Eye (tissue), 1 donor: ENCODE measurements around the gene ACVR1.

Source experiments
- DNase-seq: peaks from one replicate; pipeline ENCODE4 v3.0.0-alpha.2; 2015

The ACVR1 gene

DNA sequence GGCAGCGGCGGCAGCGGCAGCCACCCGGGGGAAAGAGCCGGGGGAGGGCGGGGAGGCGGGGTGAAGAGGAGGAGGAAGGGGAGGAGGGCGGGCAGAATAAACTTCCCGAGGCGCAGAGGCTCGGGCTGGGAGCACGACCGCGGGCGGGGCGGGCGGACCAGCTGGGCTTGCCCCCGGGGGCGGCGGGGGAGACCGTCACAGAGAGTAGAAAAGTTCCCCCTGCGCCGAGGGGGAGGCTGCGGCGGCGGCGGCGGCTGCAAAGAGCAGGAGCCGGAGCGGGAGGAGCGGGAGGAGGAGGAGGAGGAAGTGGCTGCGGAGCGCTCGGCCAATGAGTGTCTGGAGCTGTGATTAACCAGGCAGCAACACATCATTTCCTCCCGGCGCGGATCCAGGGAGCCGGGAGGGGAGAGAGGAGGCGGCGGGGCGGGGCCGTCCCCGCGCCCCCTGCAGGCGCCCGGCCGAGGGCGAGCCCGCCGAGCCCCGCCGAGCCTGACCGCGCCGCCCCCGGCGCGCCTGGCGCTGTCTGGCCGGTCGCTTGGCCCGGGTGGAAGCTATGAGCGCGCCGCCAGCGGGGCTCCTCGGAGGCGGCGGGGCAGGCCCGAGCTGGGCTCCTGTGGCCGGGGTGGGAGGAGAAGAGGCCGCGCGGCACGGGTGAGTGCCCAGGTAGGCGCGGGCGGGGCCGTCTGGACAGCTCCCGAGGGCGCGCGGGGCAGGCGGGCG is at the start of gene ACVR1:
TSS of gene ACVR1 (minus strand) at position 265 of the 720 bp plus-strand sequence. CDS start 76,837 bp downstream, outside the sequence.
- peak; percentile 98 for DNase-seq

DNA sequence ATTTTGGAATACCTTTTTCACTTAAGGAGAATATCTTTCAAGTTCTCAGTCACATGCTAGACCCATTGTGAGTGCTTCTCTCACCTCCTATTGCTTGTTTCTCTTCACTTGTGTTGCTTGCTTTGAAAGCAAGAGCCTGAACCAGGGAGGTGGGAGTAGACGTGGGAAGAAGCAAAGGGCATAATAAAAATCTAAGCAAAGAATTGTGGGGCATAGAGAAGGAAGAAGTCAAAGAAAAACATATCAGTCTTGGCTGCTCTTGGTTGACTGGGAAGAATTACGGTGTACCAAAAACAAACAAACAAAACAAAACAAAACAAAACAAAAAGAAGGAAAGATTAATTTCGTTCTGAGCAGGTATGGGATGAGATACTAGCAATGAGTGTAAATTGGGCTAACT is 48.9 kb upstream of the ACVR1 start:
- no peak for DNase-seq

GRCh38 chr2:157923598-157924217 is 47.6 kb upstream of the ACVR1 start:
- no peak for DNase-seq

DNA sequence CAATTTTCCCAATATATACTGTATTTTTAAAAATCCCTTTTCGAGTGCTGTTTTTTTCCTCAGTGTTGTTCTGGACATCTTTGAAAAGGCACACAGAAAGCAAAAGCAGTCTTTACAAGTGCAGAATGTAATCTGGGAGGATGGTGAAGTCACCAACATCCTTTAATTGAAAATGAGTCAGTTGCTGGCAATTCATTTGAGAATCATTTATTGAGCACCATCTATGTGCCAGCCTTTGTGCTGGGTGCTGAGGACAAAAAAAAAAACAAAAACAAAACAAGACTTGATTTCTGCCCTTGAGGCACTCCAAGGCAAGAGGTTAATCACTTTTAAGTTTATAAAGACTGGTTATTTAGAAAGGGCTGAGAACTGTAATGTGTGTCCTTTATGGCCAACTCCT is 46.7 kb upstream of the ACVR1 start:
- DNase-seq: no peak

- DNase-seq: no peak
These were observed 46.2 kb upstream of the ACVR1 start for GRCh38 chr2:157922336-157922735.

GRCh38 chr2:157920736-157921135 is 44.6 kb upstream of the ACVR1 start:
- DNase-seq: no peak

DNA sequence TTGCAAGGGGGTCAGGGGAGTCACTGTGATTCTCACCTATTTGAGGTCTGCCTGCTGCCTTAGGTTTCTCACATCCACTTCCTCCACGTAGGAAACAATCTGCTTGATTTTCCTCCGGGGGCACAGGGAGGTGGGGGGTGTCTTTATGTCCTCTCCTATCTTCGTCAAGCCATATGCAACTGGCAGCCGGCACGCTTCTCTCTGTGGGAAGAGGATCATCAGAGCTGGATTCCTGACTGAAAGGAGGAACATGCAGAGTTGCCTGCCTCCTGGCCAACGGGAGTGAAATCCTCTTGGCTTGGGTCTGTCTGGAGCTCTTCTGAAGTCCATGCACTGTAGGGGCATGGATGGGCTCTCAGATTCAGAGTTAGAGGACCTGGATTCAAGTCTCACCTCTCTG is 43.1 kb upstream of the ACVR1 start:
- DNase-seq: no peak

DNA sequence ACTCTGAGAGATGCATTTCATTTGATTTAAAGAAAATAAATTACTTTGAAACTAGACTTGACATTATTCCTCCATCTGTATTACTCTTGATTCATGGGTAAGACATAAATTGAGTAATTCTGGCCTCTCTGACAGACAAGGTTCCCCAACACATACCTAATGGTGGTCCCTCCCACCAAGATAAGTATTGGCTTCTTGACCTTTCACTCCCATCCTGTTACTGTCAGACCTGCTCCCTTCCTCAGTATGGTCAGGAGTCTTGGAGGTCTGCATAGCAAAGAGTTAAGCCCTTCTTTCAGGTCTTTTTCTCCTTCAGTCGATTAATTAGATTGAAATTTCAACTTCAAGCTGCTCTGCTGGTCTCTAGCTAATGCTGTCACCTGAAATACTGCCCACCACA is 42.2 kb upstream of the ACVR1 start:
- no peak for DNase-seq

GRCh38 chr2:157911750-157912149 is 35.6 kb upstream of the ACVR1 start:
- no peak for DNase-seq

- no peak for DNase-seq
These were observed 35.1 kb upstream of the ACVR1 start for GRCh38 chr2:157911246-157911645.

DNA sequence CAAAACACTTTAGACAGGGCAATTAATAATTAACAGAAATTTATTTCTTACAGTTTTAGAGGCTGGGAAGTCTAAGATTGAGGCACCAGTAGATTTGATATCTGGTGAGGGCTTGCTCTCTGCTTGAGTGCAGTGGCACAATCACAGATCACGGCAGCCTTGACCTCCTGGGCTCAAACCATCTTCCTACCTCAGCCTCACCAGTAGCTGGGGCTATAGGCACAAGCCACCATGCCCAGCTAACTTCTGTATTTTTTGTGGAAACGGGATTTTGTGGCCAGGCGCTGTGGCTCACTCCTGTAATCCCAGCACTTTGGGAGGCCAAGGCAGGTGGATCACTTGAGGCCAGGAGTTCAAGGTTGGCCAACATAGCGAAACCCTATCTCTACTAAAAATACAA is 29.0 kb upstream of the ACVR1 start:
- no peak for DNase-seq

GRCh38 chr2:157903626-157904025 is 27.5 kb upstream of the ACVR1 start:
- no peak for DNase-seq

- no peak for DNase-seq
These were observed 27.0 kb upstream of the ACVR1 start for GRCh38 chr2:157903151-157903550.

DNA sequence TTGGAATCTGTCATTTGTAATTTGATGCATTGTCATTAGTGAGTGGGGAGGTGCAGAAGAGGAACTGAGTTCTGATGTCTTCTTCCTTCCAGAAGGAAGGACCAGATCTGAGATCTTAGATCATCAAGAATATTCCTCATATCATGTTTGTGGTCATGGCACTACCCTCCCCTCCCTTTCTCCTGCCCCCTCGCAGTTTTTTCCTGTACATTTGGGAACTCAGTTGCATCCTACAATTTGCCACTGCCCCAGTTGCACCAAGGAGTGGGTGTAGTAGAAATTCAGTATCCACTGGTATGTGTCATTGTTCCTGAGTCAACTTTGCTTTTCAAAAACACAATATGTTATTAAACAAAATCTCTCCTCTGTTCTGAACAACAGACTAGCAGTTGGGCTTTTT is 26.6 kb upstream of the ACVR1 start:
- no peak for DNase-seq

DNA sequence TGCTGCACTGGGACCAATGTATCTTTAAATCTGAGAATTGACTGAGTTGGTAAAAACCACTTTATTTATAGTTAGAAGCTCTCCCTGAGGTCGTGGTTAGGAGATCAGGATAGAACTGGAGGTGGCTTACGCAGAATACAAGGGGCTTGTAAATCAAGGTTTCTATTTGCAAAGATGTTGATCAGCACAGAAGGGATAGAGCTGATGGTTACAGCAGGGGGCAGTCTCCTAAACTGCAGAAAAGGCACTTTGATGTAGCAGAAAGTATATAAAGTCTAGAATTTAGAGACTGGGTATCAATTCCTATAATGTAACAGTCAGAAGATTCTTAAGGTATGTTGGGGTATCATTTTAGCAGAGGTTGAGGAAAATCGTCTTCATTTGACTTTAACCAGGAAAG is 25.2 kb upstream of the ACVR1 start:
- no peak for DNase-seq

DNA sequence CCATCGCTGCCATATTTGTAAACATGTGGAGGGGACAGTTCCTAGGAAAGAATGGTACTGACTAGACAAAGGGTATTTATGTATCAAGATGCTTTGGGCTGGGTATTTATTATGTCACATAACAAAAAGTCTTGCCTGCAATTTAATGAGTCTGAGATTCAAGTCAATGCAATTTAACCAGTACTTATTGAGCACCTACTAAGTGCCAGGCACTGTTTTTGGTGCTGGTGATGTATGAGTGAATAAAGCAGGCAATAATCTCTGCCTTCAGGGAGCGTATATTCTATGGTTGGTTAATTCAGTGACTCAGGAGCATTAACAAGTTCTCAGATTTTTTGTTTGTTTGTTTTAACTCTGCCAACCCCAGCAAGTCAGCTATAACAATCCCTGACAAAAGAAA is 24.6 kb upstream of the ACVR1 start:
- no peak for DNase-seq

- DNase-seq: no peak
These were observed 24.1 kb upstream of the ACVR1 start for GRCh38 chr2:157900203-157900602.

DNA sequence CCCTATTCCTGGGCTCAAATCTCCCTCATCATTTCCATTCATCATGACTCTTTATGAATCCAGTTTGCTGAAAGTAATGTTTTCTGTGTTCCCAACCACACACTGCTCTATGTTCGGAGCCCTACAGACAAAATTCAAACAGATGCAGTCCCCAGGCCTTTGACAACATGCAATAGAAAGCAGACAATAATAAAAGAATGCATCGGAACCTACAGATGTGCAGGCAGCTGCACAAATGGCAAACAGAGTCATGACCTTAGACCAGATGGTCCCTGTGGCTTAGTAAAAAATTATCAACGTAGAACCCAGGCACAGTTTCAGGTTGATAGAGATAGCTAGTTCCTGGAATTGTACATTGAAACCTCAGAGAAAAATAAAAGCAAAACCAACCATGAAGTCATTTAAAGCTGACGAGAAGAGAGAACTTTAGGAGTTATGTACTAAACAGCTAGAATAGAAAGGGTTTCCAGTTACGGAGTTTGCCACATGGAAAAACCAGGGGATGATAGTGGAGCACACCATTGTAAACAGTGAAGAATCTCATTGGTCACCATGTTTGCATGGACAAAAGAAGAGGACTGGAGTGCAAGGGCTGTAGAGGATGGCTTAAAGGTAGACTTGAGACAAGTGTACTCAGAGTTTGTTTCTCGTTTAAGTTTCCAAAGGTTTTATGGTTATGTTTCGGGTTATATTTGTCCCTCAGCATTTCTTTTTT is 23.2 kb upstream of the ACVR1 start:
- no peak for DNase-seq

DNA sequence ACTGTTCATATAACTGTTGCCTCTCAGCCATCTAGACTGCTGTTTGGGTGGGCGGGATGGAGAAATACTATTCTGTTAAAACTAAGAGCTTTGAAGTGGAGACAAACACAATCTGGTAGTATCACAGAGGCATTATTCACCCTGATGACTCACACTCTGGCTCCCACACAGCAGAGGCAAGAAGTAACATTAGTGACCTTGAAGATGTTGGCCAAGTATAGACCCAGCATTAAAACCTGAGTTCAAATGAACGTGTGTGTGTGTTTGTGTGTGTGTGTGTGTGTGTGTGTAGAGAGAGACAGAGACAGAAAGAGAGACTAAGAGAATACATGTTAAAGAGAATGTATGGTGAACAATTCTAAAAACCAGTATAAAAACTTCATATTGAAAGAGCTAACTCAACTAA is 22.5 kb upstream of the ACVR1 start:
- no peak for DNase-seq

DNA sequence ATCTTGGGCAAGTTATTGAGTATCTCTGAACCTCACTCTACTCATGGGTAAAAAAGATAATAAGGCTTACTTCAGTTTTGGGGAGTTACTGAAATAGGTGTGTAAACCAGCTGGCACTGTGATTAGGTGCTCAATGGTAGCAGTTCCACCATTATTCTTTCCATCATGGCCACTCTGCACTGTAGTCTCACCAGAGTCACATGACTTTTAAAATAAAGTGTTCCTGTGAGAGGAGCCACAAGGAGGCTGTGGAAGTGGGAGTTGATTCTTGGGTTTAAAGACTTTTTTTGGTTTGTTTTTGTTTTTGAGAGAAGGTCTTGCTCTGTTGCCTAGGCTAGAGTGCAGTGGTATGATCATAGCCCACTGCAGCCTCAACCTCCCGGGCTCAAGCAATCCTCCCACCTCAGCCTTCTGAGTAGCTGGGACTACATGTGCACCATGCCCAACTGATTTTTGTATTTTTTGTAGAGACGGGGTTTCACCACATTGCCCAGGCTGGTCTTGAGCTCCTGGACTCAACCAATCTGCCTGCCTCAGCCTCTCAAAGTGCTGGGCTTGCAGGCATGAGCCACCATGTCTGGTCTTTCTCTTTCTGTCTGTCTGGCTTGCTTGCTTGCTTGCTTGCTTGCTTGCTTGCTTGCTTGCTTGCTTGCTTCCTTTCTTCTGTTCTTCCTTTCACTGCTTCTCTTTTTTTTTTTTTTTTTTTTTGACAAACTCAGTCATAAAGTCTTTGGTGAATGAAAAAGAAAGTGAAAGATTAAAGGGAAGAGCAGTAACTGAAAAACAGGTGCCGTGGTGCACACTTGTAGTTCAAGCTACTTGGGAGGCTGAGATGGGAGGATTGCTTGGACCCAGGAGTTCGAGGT is 21.2 kb upstream of the ACVR1 start:
- no peak for DNase-seq

DNA sequence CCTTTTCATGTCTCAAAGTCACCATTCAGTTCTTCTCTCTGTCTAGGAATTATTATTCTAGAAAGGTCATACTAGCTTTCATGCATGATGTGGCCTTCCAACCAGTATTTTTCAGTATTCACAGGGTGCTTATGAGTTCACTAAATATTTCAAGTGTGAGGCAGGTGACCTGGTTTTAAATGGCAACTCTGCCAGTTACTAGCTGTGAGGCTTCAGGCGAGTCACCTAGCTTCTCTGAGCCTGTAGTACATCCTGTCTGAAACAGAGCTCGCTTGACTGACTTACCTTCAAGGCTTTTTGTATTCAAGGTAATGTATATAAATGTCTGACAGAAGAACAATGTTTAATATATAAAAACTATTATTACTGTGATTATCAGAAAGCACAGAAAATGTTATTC is 19.4 kb upstream of the ACVR1 start:
- no peak for DNase-seq

- no peak for DNase-seq
These were observed 18.7 kb upstream of the ACVR1 start for GRCh38 chr2:157894694-157895435.
